ENCODE results near the gene FGG.

The FGG gene

GRCh38 chr4:154608361-154609252 lies 3.8 kb downstream of the FGG start:
- TF ChIP-seq POLR2AphosphoS5 (IDR thresholded peaks at IDR 0.05; ENCODE audit: low read depth, low read length) (no peak), FOXP2 (optimal IDR thresholded peaks at IDR 0.05; ENCODE audit: borderline replicate concordance, extremely low read depth, extremely low read length, insufficient read depth) (no peak), SIN3A (IDR thresholded peaks at IDR 0.05; ENCODE audit: borderline replicate concordance, insufficient read depth, low read length) (no peak), REST (IDR thresholded peaks at IDR 0.05; ENCODE audit: insufficient read depth in 1 of 2, low read depth in 2 of 2, low read length in 2 of 2) (no peak), TAF1 (IDR thresholded peaks at IDR 0.05; ENCODE audit: borderline replicate concordance, insufficient read depth, low read length) (no peak)

GRCh38 chr4:154606728-154607723 lies 5.4 kb downstream of the FGG start:
- no peak for TF ChIP-seq SIN3A (IDR thresholded peaks at IDR 0.05; ENCODE audit: borderline replicate concordance, insufficient read depth, low read length)
- no peak for TF ChIP-seq FOXP2 (optimal IDR thresholded peaks at IDR 0.05; ENCODE audit: borderline replicate concordance, extremely low read depth, extremely low read length, insufficient read depth)
- no peak for TF ChIP-seq POLR2AphosphoS5 (IDR thresholded peaks at IDR 0.05; ENCODE audit: low read depth, low read length)
- no peak for TF ChIP-seq TAF1 (IDR thresholded peaks at IDR 0.05; ENCODE audit: borderline replicate concordance, insufficient read depth, low read length)
- TF ChIP-seq REST (IDR thresholded peaks at IDR 0.05; ENCODE audit: insufficient read depth in 1 of 2, low read depth in 2 of 2, low read length in 2 of 2), result no peak

- TF ChIP-seq POLR2AphosphoS5 (IDR thresholded peaks at IDR 0.05; ENCODE audit: low read depth, low read length) (no peak), FOXP2 (optimal IDR thresholded peaks at IDR 0.05; ENCODE audit: borderline replicate concordance, extremely low read depth, extremely low read length, insufficient read depth) (no peak), SIN3A (IDR thresholded peaks at IDR 0.05; ENCODE audit: borderline replicate concordance, insufficient read depth, low read length) (no peak), TAF1 (IDR thresholded peaks at IDR 0.05; ENCODE audit: borderline replicate concordance, insufficient read depth, low read length) (no peak), REST (IDR thresholded peaks at IDR 0.05; ENCODE audit: insufficient read depth in 1 of 2, low read depth in 2 of 2, low read length in 2 of 2) (no peak)
Measured at GRCh38 chr4:154604696-154605200, 7.7 kb downstream of the FGG start.

GRCh38 chr4:154603033-154603943 lies 9.2 kb downstream of the FGG start:
- TF ChIP-seq POLR2AphosphoS5 (IDR thresholded peaks at IDR 0.05; ENCODE audit: low read depth, low read length) (no peak), FOXP2 (optimal IDR thresholded peaks at IDR 0.05; ENCODE audit: borderline replicate concordance, extremely low read depth, extremely low read length, insufficient read depth) (no peak), SIN3A (IDR thresholded peaks at IDR 0.05; ENCODE audit: borderline replicate concordance, insufficient read depth, low read length) (no peak), TAF1 (IDR thresholded peaks at IDR 0.05; ENCODE audit: borderline replicate concordance, insufficient read depth, low read length) (no peak), REST (IDR thresholded peaks at IDR 0.05; ENCODE audit: insufficient read depth in 1 of 2, low read depth in 2 of 2, low read length in 2 of 2) (no peak)
